Stimulated activated CD8-positive, alpha-beta memory T cell treated with anti-CD3 and anti-CD28 coated beads, Interleukin-12 subunit alpha, Interleukin-12 subunit beta, amount 100 ng/mL, for 24 hours (primary cell): ENCODE results near the gene APOA4.
A peak's percentile ranks its signal among the peaks of the same experiment; 100 is the strongest.

Source experiments
- DNase-seq: peaks from one replicate; pipeline ENCODE4 v3.0.0-alpha.2; 2020; ENCODE audit errors: extremely low read depth

Gene APOA4

DNA sequence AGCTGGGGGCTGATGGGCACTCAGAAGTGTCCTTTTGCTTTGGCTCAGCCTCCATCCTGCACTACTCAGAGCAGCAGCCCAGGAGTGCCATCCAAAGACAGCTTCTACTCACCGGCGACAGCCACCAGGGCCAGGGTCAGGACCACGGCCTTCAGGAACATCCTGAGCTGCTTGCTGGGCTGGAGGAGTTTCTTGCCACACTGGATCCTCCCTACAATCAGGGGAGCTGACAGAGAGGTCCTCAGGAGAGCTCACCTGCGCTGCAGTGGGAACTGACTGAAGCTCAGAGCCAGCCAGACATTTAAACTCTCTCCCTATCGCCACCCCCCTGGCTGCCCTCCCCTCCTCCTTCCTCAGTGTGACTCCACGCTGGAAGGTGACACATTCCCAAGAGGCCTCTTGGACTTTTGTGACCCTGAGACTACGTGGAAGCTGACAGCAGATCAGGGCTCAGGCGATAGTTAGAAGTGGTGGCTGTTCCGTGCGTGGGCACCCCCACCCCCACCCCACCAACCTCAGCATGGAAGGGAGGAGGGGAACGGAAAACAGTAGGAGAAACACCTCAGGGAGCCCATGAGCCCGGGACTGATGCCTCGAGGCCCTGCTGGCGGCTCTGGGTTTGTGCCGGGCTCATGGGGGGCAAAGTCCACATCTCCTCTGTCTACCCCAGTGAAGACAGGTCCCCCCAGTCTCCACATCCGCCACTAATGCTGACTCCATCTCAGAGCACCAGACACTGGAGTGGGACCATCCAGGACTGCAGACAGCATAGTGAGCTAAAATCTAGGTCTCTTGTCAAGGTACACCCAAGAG lies at the start of gene APOA4:
Gene APOA4, minus strand, starts transcription at position 274 of the 813 bp plus-strand sequence. Its CDS starts 113 bp downstream, at position 161.
- DNase-seq: no peak

DNA sequence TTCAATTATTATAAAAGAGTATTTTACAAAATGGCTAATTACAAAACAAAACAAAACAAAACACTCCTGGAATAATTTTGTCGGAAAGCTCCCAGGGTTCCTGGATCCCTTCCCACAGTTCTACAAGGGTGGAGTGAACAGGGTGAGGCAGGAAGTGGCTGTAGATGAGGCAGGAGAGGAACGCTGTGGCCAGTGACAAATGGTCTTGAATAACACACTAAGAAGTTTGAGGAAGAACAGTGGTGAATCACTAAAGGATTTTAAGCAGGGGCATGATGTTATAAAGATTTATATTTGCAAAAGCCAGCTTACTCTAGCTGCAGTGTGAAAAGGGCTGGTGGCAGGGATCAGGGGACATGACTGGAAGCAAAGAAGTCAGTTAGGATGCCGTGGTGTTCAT lies 48.1 kb upstream of the APOA4 start:
- DNase-seq: no peak

DNA sequence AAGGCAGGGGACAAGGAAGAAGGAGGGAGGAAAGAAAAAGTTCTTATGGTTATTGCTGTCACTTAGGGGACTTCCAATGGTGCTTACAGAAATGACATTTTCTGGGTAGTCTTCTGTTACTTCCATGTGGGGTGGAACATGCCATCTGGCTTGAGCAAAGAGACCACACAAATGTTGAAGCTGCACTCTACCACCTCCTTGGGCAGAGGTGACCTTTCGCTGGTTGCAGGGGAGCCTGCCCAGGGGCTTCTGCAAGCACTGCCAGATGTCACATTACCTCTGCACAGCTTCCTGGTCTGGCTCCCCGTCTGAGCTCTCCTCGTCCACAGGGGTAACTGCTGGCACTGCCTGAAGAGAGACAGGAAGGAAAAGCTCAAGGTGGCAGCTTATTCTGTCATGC lies 47.0 kb upstream of the APOA4 start:
- no peak for DNase-seq

GRCh38 chr11:116869610-116870009 lies 46.5 kb upstream of the APOA4 start:
- DNase-seq: no peak

DNA sequence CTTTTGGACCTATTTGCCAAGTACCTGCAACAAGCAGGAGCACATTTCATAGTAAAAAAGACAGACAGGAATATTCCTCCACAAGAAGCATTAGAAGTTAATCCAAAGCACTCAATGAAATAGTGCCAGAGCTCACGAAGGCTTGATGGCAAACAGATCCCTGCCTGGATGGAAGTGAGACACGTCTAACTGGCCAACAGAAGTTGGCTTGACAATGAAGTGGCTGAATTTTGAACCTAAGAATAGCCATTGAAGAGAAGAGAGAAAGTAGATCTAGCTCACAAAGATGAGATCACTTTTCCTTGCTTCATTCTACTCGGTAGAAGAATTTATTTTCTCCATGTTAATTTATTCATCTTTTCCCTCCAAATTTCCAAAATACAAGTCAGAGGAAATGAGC lies 45.0 kb upstream of the APOA4 start:
- DNase-seq: no peak

- DNase-seq: no peak
Measured at GRCh38 chr11:116867619-116868018, 44.5 kb upstream of the APOA4 start.

DNA sequence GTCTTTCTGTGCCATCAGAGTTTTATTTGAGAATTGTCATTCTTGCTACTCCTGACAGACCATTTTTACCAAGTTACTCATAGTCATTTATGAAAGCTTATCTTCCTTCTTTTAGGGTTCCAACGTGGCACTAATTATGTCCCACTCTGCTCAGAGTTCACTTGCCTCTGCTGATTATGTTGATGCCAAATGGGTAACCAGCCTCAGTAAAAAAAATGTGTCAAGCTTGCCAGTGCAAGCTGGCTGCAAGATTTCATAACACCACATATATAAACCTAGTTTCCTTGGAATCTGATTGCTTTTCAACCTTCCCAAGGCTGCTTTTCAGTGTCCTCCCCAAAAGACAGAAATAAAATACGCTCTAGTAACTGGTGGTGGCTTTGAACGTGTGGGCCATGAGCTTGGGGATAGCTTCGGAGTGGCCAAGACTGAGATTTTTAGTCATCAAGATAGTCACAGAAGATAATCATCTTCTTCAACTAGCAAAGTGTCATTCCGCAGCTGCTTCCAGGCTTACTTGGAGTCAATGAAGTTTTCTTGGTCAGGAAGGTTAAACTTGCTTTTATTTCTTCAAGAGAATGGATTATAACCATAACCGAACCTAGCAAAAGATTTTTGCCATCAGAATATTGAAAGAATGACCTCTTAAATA lies 43.8 kb upstream of the APOA4 start:
- DNase-seq: no peak

DNA sequence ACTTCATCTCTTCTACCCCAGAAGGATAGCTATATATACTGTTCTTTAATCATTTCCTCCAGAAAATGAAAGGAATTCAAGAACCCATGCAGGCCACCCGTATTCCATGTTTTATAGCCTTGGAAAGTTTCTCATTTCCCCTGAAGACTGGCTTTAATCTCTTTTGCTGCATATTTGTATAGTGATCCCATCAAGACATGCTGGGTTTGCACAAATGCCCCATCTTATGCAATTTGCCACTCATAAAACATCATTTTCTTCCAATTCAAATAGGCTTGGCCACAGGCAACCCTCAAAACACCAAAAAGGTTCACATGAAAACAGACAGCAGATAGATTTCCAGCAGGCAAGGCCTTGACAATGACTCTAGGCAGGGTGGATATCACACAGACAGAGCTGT lies 42.6 kb upstream of the APOA4 start:
- no peak for DNase-seq

DNA sequence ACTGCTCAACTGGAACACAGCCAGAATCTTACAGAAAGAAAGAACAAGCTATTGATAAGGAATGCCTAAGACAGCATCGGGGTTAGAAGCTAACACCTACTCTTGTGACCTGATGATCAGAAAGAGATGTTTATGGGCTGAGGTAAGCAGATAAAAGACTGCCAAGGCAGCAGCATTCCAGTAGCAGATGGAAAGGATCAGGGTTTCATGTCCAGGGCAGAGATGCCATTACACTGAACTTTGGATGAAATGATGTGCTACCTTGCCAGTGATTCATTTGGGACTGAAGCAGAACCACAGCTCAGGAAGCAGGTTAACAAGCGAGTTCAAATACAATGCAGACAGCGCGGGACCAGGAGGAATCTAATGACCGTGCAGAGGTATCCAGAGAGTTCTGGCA lies 41.4 kb upstream of the APOA4 start:
- no peak for DNase-seq

GRCh38 chr11:116862951-116863350 lies 39.8 kb upstream of the APOA4 start:
- no peak for DNase-seq

DNA sequence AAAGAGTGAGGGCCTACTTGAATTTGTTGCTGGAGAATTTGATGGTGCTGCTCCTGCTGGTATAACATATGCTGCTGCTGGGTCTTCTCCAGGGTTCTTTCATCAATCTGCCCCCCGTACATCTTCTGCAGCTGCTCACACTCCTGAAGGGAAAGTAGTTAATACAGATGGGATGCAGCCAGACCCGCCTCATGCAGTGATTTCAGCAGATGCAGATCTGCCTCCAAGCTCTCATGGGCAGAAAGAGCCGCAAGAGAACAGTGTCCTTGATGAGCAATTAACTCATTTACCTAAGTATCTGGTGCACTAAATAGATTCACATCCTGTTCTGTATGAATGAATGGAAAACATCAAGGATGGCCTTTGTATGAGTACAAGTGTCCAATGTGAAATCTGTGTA lies 39.1 kb upstream of the APOA4 start:
- DNase-seq: no peak

- DNase-seq: no peak
Measured at GRCh38 chr11:116861539-116861938, 38.4 kb upstream of the APOA4 start.

DNA sequence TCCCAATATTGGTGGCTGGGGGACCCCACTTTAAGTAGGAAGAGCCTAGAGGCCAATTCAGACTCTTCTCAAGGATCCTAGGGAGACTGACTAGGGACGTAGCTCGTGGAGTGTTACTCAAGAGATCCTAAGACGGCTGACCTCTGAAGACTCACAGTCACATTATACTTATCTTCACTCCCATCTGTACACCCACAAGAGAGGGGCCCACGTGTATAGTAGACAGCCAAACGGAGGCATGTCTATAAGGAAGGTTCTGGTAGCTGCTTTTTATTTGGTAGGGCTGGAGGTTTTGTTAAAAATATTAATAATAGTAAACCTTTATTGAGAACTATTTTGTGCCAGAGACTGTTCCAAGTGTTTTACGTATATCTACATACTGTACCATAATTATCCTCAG lies 37.2 kb upstream of the APOA4 start:
- no peak for DNase-seq

GRCh38 chr11:116859175-116859574 lies 36.1 kb upstream of the APOA4 start:
- no peak for DNase-seq

DNA sequence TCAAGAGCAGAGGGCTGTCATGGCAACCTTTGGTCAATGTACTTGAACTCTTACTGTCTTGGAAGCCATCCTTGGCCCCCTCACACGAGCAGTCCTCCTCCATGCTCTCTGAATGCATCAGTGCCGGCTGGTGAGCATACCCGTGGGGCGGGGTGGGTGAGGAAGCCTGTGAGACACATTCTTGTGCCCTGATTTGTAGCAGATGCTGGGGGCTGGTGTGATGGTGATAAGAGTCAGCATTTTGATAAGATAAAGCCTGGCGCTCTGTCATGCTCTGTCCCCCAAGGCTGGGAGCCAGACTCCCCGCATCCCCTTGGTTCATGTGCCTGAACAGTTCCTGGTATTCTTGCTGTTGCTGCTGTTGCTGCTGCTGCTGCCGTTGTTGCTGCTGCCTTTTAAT lies 34.8 kb upstream of the APOA4 start:
- no peak for DNase-seq

- DNase-seq: no peak
Measured at GRCh38 chr11:116857316-116857715, 34.2 kb upstream of the APOA4 start.

DNA sequence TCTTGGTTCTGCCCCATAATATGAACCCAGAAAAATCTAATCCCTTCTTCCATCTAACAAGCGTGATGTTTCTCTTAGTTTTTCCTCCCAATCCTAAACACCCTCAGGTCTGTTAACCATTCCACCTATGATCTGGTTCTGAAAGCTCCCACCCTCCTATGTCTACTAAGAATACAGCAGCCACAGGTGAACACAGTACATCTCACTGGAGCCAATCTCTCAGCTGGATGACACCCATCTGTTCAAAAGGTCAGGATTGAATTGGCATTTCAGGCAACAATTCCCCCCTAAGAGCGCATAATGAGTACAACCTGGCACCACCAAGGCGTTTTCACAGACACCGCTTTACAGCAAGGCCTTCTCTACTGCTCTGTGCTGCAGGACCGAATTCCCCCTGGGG lies 33.3 kb upstream of the APOA4 start:
- no peak for DNase-seq

- DNase-seq: no peak
Measured at GRCh38 chr11:116855413-116855812, 32.3 kb upstream of the APOA4 start.

DNA sequence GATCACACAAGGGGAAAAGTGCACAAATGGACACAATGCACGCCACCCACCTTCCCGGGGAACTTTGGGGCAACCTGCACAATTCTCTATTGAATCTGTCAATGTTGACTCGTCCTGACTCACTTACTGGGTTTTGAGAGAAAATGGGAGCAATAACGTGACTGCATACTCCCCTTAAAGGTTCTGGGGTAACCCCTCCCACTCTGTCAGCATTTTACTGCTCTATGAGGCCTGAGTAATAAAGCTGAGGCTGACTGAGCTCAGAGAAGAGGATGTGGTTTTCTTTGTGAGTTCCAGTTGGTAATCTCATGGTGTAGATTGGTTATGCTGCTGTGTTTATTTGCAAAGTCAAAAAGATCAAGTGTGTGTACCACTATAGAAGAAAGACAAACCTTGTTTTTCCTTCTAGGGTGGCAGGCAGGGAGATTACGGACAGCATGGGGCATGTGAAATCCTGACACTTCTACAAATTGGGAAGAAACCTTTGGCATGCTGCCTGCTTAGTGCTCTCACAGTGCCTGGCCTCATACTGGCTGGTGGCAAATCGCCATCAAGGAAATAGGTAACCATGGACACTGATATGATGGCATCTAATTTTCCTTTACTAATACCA lies 30.5 kb upstream of the APOA4 start:
- DNase-seq: peak; percentile 30

DNA sequence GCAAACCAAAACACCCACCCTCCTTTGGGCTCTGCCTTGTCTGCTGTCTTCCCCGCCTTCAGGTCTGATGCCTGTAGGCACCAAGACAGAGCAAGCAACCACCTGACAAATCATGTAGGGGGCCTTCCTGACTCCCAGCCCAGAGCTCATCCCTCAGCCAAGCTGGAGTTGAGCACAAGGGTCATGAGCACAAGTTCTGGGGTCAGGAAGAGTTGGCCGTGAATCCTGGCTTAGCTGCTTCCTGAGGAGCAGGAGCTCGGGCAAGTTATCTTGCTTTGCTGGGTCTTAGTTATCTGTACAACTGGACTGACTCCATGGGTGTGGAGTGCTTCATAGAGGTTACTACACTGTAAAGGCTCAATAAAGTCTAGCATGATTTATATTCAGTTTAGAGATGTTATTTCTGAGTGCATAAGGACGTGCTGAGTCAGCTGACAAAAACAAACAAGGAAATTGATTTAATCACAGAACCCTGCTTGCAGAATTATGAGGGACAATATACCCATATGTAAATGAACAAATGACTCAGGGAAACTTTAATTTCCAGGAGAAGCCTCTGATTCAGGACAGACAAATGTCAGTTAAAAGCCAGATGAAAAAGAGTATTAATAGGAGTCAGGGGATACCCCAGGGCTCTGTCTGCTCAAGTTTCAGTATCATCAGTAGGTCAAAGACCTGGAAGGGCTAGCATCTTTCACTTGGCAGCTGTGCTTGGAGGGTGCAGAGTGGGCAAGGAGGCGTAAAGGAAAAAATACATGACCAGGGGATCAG lies 29.3 kb upstream of the APOA4 start:
- no peak for DNase-seq

GRCh38 chr11:116851626-116852025 lies 28.5 kb upstream of the APOA4 start:
- DNase-seq: no peak

DNA sequence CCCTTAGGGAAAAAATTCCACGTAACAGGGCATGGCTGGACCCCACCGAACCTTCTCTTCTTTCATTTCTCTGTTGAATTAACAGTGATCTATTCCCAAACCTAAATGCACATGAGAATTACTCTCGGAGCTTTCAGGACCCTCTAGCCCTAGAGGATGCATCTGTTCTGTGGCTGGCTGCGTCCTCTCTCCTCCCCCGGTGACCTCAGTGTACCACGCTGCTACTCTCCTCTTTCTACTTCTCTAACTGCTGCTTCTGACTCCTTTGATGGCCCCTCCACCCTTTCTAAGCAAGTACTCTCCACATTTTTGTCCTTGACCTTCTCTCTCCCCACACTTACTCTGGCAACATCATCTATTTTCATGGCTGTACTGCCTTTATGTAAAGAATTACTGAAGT lies 26.4 kb upstream of the APOA4 start:
- DNase-seq: no peak
